Activated CD4-positive, CD25-positive, alpha-beta regulatory T cell treated with anti-CD3 and anti-CD28 coated beads, Interleukin-2, amount 50 U/mL, for 16 hours (primary cell): ENCODE measurements around the gene TTYH3.
"Not testable (repeated sequence)": the region's sequence is repeated elsewhere in the genome, so short reads cannot be mapped to it uniquely, and the experiment has no call there.

Experiments
- DNase-seq: peaks from one replicate; pipeline ENCODE4 v3.0.0-alpha.2; 2020; ENCODE audit warnings: low read depth, low spot score

The TTYH3 gene

GRCh38 chr7:2603044-2603965, 28.5 kb upstream of the TTYH3 start:
- no peak for DNase-seq

GRCh38 chr7:2604608-2605174, 27.1 kb upstream of the TTYH3 start:
- DNase-seq, result no peak

GRCh38 chr7:2605608-2606538, 25.9 kb upstream of the TTYH3 start:
- no peak for DNase-seq

- DNase-seq, result no peak
Measured at GRCh38 chr7:2606539-2606936, 25.2 kb upstream of the TTYH3 start.

GRCh38 chr7:2607122-2607922, 24.5 kb upstream of the TTYH3 start:
- DNase-seq, result no peak

- DNase-seq, result no peak
Measured at GRCh38 chr7:2607923-2608904, 23.6 kb upstream of the TTYH3 start.

- no peak for DNase-seq
Measured at GRCh38 chr7:2608921-2609411, 22.8 kb upstream of the TTYH3 start.

GRCh38 chr7:2609646-2610045, 22.1 kb upstream of the TTYH3 start:
- not testable (repeated sequence) for DNase-seq

GRCh38 chr7:2610466-2610865, 21.3 kb upstream of the TTYH3 start:
- no peak for DNase-seq

GRCh38 chr7:2610898-2611297, 20.9 kb upstream of the TTYH3 start:
- DNase-seq, result no peak

GRCh38 chr7:2611401-2611800, 20.4 kb upstream of the TTYH3 start:
- no peak for DNase-seq

GRCh38 chr7:2611922-2612321, 19.9 kb upstream of the TTYH3 start:
- DNase-seq, result no peak

GRCh38 chr7:2612445-2613097, 19.2 kb upstream of the TTYH3 start:
- DNase-seq, result no peak

GRCh38 chr7:2613098-2613930, 18.5 kb upstream of the TTYH3 start:
- DNase-seq, result no peak

GRCh38 chr7:2613931-2614600, 17.7 kb upstream of the TTYH3 start:
- no peak for DNase-seq

- DNase-seq, result no peak
Measured at GRCh38 chr7:2614631-2615330, 17.0 kb upstream of the TTYH3 start.
